A673 (cell line): Measurements from ENCODE around the gene SLC24A4.

Source experiments
- CTCF ChIP-seq: fragments of 300-800, 200-600 bp; sonication (generic); conservative IDR thresholded peaks from 2 replicates; pipeline ENCODE4 v1.5.1; 2017; ENCODE audit warnings: low read depth, mild to moderate bottlenecking, antibody characterized with exemption, low read length, moderate library complexity, mixed read lengths
- EZH2 ChIP-seq: fragments of 200-600 bp; sonication (generic); IDR thresholded peaks from 2 replicates; pipeline ENCODE4 v1.6.1; 2017; ENCODE audit warnings: borderline replicate concordance, low read depth, mild to moderate bottlenecking, mixed read lengths, antibody characterized with exemption, low read length; ENCODE audit not compliant: poor library complexity, severe bottlenecking

GRCh38 chr14:92391726-92392125 lies 68.8 kb downstream of the SLC24A4 start:
- TF ChIP-seq CTCF: no peak
- TF ChIP-seq EZH2: no peak
